GM11168 (cell line): ENCODE measurements around the gene SNX21.
"Not testable (repeated sequence)": the region's sequence is repeated elsewhere in the genome, so short reads cannot be mapped to it uniquely, and the experiment has no call there.

Experiments
- in situ Hi-C: fragments of 300-500 bp; cut with MboI; formaldehyde crosslinking; loops from one replicate; pipeline ENCODE4 v1.12.0; 2022; ENCODE audit warnings: low sequenced_read_pairs; ENCODE audit not compliant: unreplicated experiment

SNX21 gene

GRCh38 chr20:45848969-45849582 is 15.5 kb downstream of the SNX21 start:
- in situ Hi-C loops, result no loop called here

- in situ Hi-C loops, result no loop called here
Measured at GRCh38 chr20:45850238-45850637, 16.6 kb downstream of the SNX21 start.

DNA sequence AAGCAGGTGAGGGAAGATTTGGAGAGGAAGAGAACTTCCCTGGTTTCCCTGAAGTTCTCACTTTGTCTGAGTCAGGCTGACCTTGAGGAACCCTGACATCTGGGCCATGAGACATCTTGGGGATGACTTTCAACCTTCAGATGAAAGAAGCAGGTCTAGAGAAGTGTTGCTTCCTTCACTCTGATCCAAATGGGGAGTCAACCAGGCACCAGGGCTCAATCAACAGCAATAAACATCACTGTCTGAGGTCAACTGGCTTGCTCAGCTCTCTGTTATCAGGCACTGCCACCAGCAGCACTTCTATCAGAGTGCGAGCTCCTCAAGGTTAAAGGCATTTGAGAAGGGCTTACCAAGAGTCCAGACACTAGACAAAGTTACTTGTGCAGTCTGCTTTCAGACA is 17.3 kb downstream of the SNX21 start:
- in situ Hi-C loops, result no loop called here

- in situ Hi-C loops, result no loop called here
Measured at GRCh38 chr20:45851501-45851900, 17.9 kb downstream of the SNX21 start.

- in situ Hi-C loops, result no loop called here
Measured at GRCh38 chr20:45852326-45852725, 18.7 kb downstream of the SNX21 start.

- in situ Hi-C loops, result no loop called here
Measured at GRCh38 chr20:45853484-45853883, 19.9 kb downstream of the SNX21 start.

- in situ Hi-C loops, result no loop called here
Measured at GRCh38 chr20:45857114-45857881, 23.7 kb downstream of the SNX21 start, which contains the start of the genes ACOT8 and ZSWIM3. TSS of gene ACOT8 (minus strand) at chr20:45857392. CDS start at chr20:45857315, 77 bp downstream. TSS of gene ZSWIM3 (plus strand) at chr20:45857614. CDS start at chr20:45857826, 212 bp downstream.

DNA sequence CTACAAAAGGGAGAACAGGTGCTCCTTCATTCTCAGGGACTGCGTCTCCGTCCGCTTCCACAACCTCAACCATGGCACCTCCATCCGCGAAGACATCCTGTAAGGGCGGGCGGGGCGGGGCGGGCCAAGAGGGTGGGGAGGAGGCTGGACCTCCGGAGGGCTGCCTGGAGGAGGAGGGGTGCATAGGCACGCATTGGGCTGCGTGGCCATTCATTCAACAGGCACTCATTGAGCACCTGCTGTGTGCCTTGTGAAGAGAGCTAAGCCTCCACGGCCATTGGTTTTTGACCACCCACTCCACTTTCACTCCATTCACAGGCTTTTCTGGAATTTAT is 24.2 kb downstream of the SNX21 start:
- in situ Hi-C loops, result no loop called here

DNA sequence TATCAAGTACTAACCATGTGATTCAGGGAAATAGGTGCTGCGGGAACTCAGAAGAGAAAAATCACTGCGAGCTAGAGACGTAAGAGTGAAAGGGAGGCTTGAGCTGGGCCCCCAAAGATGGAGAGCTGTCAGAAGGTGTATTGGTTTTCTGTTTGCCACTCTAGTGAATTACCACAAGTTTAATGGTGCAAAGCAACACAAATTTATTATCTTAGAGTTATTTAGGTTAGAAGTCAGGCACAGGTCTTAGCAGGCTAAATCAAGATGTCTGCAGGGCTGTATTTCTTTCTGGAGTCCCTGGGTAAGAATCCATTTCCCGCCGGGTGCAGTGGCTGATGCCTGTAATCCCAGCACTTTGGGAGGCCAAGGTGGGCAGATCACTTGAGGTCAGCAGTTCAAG is 26.3 kb downstream of the SNX21 start:
- in situ Hi-C loops, result no loop called here

DNA sequence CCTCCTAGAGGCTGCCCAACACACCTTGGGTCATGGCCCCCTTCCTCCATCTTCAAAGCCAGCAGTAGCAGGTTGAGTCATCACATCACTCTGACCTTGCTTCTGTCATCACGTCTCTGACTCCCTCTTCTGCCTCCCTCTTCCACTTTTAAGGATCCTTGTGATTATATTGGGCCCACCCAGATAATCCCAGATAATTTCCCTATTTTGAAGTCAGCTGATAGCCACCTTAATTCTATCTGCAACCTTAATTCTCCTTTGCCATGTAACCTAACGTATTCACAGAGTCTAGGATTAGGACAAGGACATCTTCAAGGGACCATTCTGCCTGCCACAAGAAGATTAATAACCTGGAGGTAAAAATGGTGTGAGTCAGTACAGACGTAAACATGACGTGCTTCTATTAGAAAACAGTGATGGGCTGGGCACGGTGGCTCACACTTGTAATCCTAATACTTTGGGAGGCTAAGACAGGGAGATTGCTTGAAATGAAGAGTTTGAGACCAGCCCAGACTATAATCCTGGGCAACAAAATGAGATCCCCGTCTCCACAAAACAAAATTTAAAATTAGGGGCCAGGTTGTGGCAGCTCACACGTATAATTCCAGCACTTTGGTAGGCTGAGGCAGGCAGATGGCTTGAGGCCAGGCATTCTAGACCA is 27.1 kb downstream of the SNX21 start:
- in situ Hi-C loops, result no loop called here

GRCh38 chr20:45861221-45862075 is 27.8 kb downstream of the SNX21 start:
- in situ Hi-C loops, result no loop called here

DNA sequence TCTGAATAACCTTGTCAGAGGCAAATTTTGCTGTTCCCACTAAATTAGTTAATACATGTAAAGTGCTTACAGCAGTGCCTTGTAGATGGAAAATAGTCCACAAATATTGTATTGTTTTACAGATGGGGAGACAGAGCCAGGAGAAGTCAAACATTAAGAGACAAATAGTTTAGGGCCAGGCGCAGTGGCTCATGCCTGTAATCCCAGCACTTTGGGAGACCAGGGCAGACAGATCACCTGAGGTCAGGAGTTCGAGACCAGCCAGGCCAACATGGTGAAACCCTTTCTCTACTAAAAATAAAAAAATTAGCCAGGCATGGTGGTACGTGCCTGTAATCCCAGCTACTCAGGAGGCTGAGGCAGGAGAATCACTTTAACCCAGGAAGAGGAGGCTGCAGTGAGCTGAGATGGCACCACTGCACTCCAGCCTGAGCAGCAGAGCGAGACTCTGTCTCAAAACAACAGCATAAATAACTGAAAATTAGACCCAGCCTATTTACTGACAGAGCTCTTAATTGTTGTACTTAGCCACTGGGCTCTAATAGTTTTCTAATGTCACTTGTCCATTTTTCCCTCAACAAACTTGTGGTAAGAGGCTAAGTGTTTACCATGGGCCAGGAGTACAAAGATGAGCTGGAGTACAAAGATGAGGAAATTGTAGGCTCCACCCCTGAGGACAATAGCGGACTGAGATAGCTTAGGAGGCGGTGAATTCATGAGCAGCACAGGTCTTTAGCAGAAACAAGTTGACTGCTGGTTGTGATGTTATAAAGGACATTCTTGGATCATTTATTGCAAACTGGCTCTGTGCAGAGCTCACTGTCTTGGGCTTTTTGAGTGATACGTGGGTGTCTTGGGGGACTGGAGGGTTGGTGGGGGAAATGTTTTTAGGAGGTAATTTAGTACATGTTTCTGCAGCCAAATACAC is 30.2 kb downstream of the SNX21 start:
- in situ Hi-C loops, result no loop called here

DNA sequence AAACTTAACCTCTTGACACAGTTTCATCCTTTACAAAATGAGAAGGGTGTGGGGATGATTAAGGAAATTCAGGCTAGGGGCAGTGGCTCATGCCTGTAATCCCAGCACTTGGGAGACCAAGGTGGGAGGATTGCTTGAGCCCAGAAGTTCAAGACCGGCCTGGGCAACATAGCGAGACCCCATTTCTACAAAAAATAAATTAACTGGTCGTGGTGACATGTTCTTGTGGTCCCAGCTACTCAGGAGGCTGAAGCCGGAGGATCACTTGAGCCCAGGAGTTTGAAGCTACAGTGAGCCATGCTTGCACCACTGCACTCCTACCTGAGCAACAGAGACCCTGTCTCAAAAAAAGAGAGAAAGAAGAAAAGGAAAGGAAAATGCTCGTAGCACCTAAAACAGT is 32.9 kb downstream of the SNX21 start:
- in situ Hi-C loops, result no loop called here

DNA sequence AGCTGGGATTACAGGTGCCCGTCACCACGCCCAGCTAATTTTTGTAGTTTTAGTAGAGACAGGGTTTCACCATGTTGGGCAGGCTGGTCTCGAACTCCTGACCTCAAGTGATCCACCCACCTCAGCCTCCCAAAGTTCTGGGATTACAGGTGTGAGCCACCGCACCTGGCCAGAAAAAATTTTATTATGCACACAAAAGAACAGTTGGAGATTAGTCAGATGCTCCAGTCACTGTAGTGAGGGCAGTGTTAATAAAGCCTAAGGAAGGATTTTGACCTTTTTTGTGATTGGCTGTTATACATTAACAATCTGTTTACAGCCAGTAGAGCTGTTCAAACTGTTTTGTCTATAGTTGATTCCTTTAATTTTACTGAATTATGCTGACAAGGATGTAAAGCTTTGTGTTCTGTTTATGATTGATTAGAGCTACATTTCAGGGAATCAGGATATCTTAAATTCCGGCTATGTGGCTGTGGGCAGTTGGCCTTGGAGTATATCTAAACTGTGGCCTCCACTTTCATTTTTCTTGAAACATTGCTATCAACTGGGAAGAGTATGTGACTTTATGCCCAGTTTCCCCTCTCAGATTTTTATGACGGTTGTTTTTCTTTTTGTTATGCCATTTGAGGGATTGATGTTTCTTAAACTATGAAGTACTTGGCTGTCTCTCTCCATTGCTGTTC is 33.7 kb downstream of the SNX21 start:
- in situ Hi-C loops, result no loop called here

GRCh38 chr20:45867819-45868176 is 34.2 kb downstream of the SNX21 start:
- in situ Hi-C loops, result no loop called here

GRCh38 chr20:45872626-45873025 is 39.0 kb downstream of the SNX21 start:
- in situ Hi-C loops, result no loop called here

- in situ Hi-C loops, result no loop called here
Measured at GRCh38 chr20:45873409-45874103, 40.0 kb downstream of the SNX21 start.

DNA sequence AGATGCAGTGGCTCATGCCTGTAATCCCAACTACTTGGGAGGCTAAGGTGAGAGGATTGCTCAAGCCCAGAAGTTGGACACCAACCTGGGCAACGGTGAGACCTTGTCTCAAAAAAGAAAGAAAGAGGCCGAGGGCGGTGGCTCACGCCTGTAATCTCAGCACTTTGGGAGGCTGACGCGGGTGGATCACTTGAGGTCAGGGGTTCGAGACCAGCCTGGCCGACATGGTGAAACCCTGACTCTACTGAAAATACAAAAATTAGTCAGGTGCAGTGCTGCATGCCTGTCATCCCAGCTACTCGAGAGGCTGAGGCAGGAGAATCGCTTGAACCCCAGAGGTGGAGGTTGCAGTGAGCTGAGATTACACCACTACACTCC is 40.5 kb downstream of the SNX21 start:
- in situ Hi-C loops, result not testable (repeated sequence)
